RWPE2 (cell line): ENCODE results near the gene NWD2.

Source experiments
- ATAC-seq: fragments of 200-7000 bp; cut with Tn5 transposase; 3 replicates; pipeline ENCODE4 v1.9.1; 2021; ENCODE audit warnings: low read depth
- DNase-seq: peaks from one replicate; pipeline ENCODE4 v3.0.0-alpha.2; 2020; ENCODE audit warnings: low spot score
- H3K27ac ChIP-seq: fragments of 450-650 bp; 2 replicates; pipeline ENCODE4 v1.5.1; 2017; ENCODE audit warnings: mild to moderate bottlenecking; ENCODE audit not compliant: poor library complexity, severe bottlenecking
- H3K27me3 ChIP-seq: fragments of 250-450 bp; sonication (Bioruptor Pico); 2 replicates; pipeline ENCODE4 v1.5.1; 2021; ENCODE audit warnings: mild to moderate bottlenecking, moderate library complexity; ENCODE audit not compliant: insufficient read depth, poor library complexity, severe bottlenecking
- H3K36me3 ChIP-seq: fragments of 250-450 bp; sonication (Bioruptor Pico); 2 replicates; pipeline ENCODE4 v1.5.1; 2020; ENCODE audit warnings: low read depth, mild to moderate bottlenecking, moderate library complexity
- H3K4me1 ChIP-seq: fragments of 250-450 bp; sonication (Bioruptor Pico); 2 replicates; pipeline ENCODE4 v1.5.1; 2021; ENCODE audit warnings: mild to moderate bottlenecking, moderate library complexity; ENCODE audit not compliant: insufficient read depth, poor library complexity, severe bottlenecking
- H3K4me3 ChIP-seq: fragments of 250-450 bp; sonication (Bioruptor Pico); 2 replicates; pipeline ENCODE4 v1.5.1; 2021; ENCODE audit warnings: mild to moderate bottlenecking, moderate library complexity; ENCODE audit not compliant: severe bottlenecking
- H3K9me3 ChIP-seq: fragments of 250-450 bp; sonication (Bioruptor Pico); 2 replicates; pipeline ENCODE4 v1.5.1; 2021; ENCODE audit warnings: mild to moderate bottlenecking, moderate library complexity; ENCODE audit not compliant: severe bottlenecking
- CTCF ChIP-seq: fragments of 450-650 bp; IDR thresholded peaks from one replicate; pipeline ENCODE4 v1.5.1; 2017; ENCODE audit warnings: mild to moderate bottlenecking, moderate library complexity; ENCODE audit not compliant: poor library complexity, severe bottlenecking

NWD2 gene

GRCh38 chr4:37268319-37268718, 23.8 kb downstream of the NWD2 start:
- TF ChIP-seq CTCF, result no peak
- Histone ChIP-seq H3K4me1 (no peaks in the 10 kb centered on the region), H3K27ac (no peak overlapping the region), H3K4me3 (no peak overlapping the region), H3K27me3 (no peaks in the 10 kb centered on the region), H3K9me3 (no peaks in the 10 kb centered on the region), H3K36me3 (no peaks in the 10 kb centered on the region)
- DNase-seq (no peak), ATAC-seq (no peak)

- no peak overlapping the region for H3K4me3 ChIP-seq
Measured at GRCh38 chr4:37279121-37279520, 34.6 kb downstream of the NWD2 start.

GRCh38 chr4:37279894-37280592, 35.5 kb downstream of the NWD2 start:
- no peak overlapping the region for H3K4me3 ChIP-seq
- H3K36me3 ChIP-seq, result no peaks in the 10 kb centered on the region
- H3K27ac ChIP-seq, result no peak overlapping the region
- no peak for DNase-seq
- H3K9me3 ChIP-seq, result peaks cover 2% of the 10 kb centered on the region
- no peak for TF ChIP-seq CTCF
- peak; percentile 91 for ATAC-seq
- peaks cover 12% of the 10 kb centered on the region for H3K4me1 ChIP-seq
- H3K27me3 ChIP-seq, result no peaks in the 10 kb centered on the region

More at GRCh38 chr4:37279121-37279520, 34.6 kb downstream of the NWD2 start:
- no peak for TF ChIP-seq CTCF
- Histone ChIP-seq H3K9me3 (peaks cover 2% of the 10 kb centered on the region), H3K36me3 (no peaks in the 10 kb centered on the region), H3K4me1 (peaks cover 12% of the 10 kb centered on the region), H3K27me3 (no peaks in the 10 kb centered on the region), H3K27ac (no peak overlapping the region)
- no peak for ATAC-seq
- DNase-seq, result no peak

- Histone ChIP-seq H3K4me1 (no peaks in the 10 kb centered on the region), H3K36me3 (no peaks in the 10 kb centered on the region), H3K4me3 (no peak overlapping the region), H3K9me3 (no peaks in the 10 kb centered on the region), H3K27me3 (peaks cover 12% of the 10 kb centered on the region), H3K27ac (no peak overlapping the region)
- no peak for DNase-seq
- ATAC-seq, result no peak
- no peak for TF ChIP-seq CTCF
Measured at GRCh38 chr4:37299468-37299867, 54.9 kb downstream of the NWD2 start.

GRCh38 chr4:37304612-37305011, 60.1 kb downstream of the NWD2 start:
- Histone ChIP-seq H3K4me3 (no peak overlapping the region), H3K36me3 (no peaks in the 10 kb centered on the region), H3K4me1 (no peaks in the 10 kb centered on the region), H3K27me3 (peaks cover 7% of the 10 kb centered on the region), H3K27ac (no peak overlapping the region), H3K9me3 (no peaks in the 10 kb centered on the region)
- no peak for TF ChIP-seq CTCF
- DNase-seq (no peak), ATAC-seq (no peak)
